Lower lobe of right lung (tissue), 2 donors: Measurements from ENCODE around the gene FRA10AC1. TPM values are rescaled to one million over a fixed set of nuclear protein-coding genes. Genes with fewer than 3 reads are reported as not detected.

Source experiments
- ATAC-seq, 2 donors: fragments of 200-7000 bp; cut with Tn5 transposase; one replicate each; pipeline ENCODE4 v1.9.1; 2020 to 2022; ENCODE audit warnings: mild to moderate bottlenecking in 2 of 2, moderate library complexity in 2 of 2
- DNase-seq: peaks from one replicate; pipeline ENCODE4 v3.0.0-alpha.2; 2020
- H3K27ac ChIP-seq: fragments of 200-600 bp; one replicate; pipeline ENCODE4 v1.8.0; 2022
- H3K27me3 ChIP-seq: fragments of 200-600 bp; one replicate; pipeline ENCODE4 v1.8.0; 2022; ENCODE audit warnings: low read depth
- H3K36me3 ChIP-seq: fragments of 200-600 bp; one replicate; pipeline ENCODE4 v1.8.0; 2022; ENCODE audit warnings: mild to moderate bottlenecking
- H3K4me1 ChIP-seq: fragments of 200-600 bp; one replicate; pipeline ENCODE4 v1.8.0; 2022
- H3K4me3 ChIP-seq: fragments of 200-600 bp; one replicate; pipeline ENCODE4 v1.8.0; 2022; ENCODE audit warnings: mild to moderate bottlenecking
- H3K9me3 ChIP-seq: fragments of 200-600 bp; one replicate; pipeline ENCODE4 v1.8.0; 2022
- intact Hi-C: fragments of 100-400 bp; cut with DNase I; formaldehyde crosslinking; loops from one replicate; pipeline ENCODE4 v1.11.0; 2022
- total RNA-seq: library from RNA; stranded (reverse); fragmentation: NEBNext Ultra II Directional; extraction: Animal tissue kit (Norgen Biotek cat#: 25700); gene quantifications from one replicate; pipeline ENCODE4 v1.2.1, GENCODE V29; 2021
- TF ChIP-seq, protein P1 (sequence below): fragments of 200-600 bp; IDR thresholded peaks from one replicate; pipeline ENCODE4 v1.8.0; 2022; ENCODE audit warnings: antibody characterized with exemption, mild to moderate bottlenecking
- donor health status: DM: no; HTN: yes; CAD: no; lungs with severe emphysema.

The FRA10AC1 gene
- total RNA-seq, 1 donor from 2014 or later: 19.1 TPM

- ATAC-seq (peak in 1 of 2 donors; percentile 37), DNase-seq (no peak)
- Histone ChIP-seq H3K9me3 (no peaks in the 10 kb centered on the region), H3K27me3 (no peaks in the 10 kb centered on the region), H3K4me3 (no peak overlapping the region), H3K4me1 (no peaks in the 10 kb centered on the region), H3K27ac (no peak overlapping the region), H3K36me3 (peaks cover 90% of the 10 kb centered on the region)
- intact Hi-C loops: no loop called here
- TF ChIP-seq, protein P1, sequence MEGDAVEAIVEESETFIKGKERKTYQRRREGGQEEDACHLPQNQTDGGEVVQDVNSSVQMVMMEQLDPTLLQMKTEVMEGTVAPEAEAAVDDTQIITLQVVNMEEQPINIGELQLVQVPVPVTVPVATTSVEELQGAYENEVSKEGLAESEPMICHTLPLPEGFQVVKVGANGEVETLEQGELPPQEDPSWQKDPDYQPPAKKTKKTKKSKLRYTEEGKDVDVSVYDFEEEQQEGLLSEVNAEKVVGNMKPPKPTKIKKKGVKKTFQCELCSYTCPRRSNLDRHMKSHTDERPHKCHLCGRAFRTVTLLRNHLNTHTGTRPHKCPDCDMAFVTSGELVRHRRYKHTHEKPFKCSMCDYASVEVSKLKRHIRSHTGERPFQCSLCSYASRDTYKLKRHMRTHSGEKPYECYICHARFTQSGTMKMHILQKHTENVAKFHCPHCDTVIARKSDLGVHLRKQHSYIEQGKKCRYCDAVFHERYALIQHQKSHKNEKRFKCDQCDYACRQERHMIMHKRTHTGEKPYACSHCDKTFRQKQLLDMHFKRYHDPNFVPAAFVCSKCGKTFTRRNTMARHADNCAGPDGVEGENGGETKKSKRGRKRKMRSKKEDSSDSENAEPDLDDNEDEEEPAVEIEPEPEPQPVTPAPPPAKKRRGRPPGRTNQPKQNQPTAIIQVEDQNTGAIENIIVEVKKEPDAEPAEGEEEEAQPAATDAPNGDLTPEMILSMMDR: no peak
These were observed 21.9 kb downstream of the FRA10AC1 start for GRCh38 chr10:93680412-93681047.

GRCh38 chr10:93678805-93679587, 23.4 kb downstream of the FRA10AC1 start:
- Histone ChIP-seq H3K4me3 (no peak overlapping the region), H3K4me1 (no peaks in the 10 kb centered on the region), H3K9me3 (no peaks in the 10 kb centered on the region), H3K27me3 (no peaks in the 10 kb centered on the region), H3K27ac (no peak overlapping the region), H3K36me3 (peaks cover 81% of the 10 kb centered on the region)
- ATAC-seq: no peak
- TF ChIP-seq, protein P1: no peak
- intact Hi-C loops: no loop called here
- no peak for DNase-seq

DNA sequence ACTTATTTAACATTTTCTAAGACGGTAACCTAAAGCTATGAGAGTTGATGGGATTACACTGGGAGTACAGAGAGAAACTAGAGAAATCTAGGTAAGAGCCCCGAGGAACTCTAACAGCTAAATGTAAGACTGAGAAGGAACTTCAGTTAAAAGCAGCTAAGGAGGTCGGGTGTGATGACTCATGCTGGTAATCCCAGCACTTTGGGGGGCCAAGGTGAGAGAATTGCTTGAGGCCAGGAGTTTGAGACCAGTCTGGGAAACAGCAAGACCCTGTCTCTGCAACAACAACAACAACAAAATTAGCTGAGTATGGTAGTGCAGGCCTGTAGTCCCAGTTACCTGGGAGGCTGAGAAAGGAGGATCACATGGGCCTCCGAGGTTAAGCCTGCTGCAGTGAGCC, 24.0 kb downstream of the FRA10AC1 start:
- DNase-seq (no peak), ATAC-seq (no peak)
- no peaks in the 10 kb centered on the region for H3K27me3 ChIP-seq
- TF ChIP-seq, protein P1: no peak
- no peak overlapping the region for H3K27ac ChIP-seq
- H3K4me1 ChIP-seq: no peaks in the 10 kb centered on the region
- peaks cover 85% of the 10 kb centered on the region for H3K36me3 ChIP-seq
- intact Hi-C loops: no loop called here
- no peak overlapping the region for H3K4me3 ChIP-seq
- H3K9me3 ChIP-seq: no peaks in the 10 kb centered on the region

- Histone ChIP-seq H3K4me1 (no peaks in the 10 kb centered on the region), H3K36me3 (peaks cover 76% of the 10 kb centered on the region), H3K4me3 (no peak overlapping the region), H3K9me3 (no peaks in the 10 kb centered on the region), H3K27me3 (no peaks in the 10 kb centered on the region), H3K27ac (no peak overlapping the region)
- intact Hi-C loops: no loop called here
- DNase-seq (no peak), ATAC-seq (no peak)
- TF ChIP-seq, protein P1: no peak
These were observed 28.6 kb downstream of the FRA10AC1 start for GRCh38 chr10:93673791-93674190.

DNA sequence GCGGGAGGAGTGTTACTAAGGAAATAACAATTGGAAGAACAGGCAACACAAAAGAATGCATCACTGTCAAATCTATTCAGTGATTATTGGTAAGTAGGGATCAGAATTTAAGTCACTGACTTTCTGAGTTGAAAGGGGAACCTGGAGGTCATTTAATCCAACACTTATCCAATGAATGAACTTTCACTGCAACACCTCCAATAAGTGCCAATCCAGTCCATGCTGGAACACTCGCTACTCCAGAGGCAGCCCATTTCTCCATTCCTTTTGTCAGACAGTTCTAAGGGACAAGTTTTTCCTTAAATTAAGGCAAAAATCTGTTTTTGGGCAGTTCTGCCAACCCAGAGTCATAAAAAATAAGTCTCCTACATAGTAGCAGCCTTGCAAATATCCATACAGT, 29.5 kb downstream of the FRA10AC1 start:
- no peaks in the 10 kb centered on the region for H3K9me3 ChIP-seq
- DNase-seq (no peak), ATAC-seq (no peak)
- TF ChIP-seq, protein P1: no peak
- H3K36me3 ChIP-seq: peaks cover 76% of the 10 kb centered on the region
- H3K4me1 ChIP-seq: no peaks in the 10 kb centered on the region
- no peaks in the 10 kb centered on the region for H3K27me3 ChIP-seq
- H3K27ac ChIP-seq: no peak overlapping the region
- intact Hi-C loops: no loop called here
- no peak overlapping the region for H3K4me3 ChIP-seq
